ENCODE results near the gene DAP.
"Not testable (repeated sequence)": the region's sequence is repeated elsewhere in the genome, so short reads cannot be mapped to it uniquely, and the experiment has no call there.

DAP gene

DNA sequence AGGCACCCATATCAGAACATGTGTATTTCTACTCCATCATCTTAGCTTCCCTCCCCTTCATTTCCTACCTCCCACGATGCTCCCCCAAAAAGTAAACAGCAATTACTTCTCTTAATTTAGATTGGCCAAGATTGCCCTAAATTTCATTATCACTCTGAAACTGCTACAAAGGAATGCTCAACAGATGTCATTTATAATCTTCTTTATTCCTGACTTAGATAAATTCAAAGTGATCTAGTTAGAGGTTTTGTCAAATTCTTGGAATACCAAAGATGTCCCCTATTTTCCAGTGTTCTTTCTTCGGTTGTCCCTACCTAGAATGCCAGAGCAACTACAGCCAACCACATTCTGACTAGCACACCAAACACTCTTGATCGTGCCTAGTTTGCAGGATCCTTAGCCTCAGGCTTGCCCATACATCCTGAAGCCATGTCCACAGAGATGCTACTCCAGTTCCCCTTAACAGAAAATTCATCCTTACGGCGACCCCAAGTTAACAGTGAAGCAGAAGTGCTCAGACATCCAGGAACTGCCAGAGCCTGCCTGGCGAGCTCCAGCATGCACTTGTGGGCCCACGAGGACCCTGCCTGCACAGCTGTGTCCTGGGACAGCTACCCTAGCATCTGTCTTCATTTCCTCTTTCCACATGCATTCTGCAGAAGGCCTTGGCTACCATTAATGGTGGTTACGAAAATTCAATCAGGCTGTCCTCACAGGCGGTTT, 31.6 kb downstream of the DAP start:
- H3K9ac ChIP-seq (ENCODE audit: low read depth, low read length), result no peak overlapping the region
- no peaks in the 10 kb centered on the region for H3K4me1 ChIP-seq (ENCODE audit: control insufficient read depth, insufficient read depth, low read length)
- no peak overlapping the region for H3K4me3 ChIP-seq (ENCODE audit: low read depth, low read length)
- H3K36me3 ChIP-seq (ENCODE audit: control insufficient read depth, insufficient read depth, low read length), result peaks cover 5% of the 10 kb centered on the region
- H3K9me3 ChIP-seq (ENCODE audit: control insufficient read depth, insufficient read depth, low read length), result no peaks in the 10 kb centered on the region
- no peaks in the 10 kb centered on the region for H3K27me3 ChIP-seq (ENCODE audit: control insufficient read depth, insufficient read depth, low read length)

DNA sequence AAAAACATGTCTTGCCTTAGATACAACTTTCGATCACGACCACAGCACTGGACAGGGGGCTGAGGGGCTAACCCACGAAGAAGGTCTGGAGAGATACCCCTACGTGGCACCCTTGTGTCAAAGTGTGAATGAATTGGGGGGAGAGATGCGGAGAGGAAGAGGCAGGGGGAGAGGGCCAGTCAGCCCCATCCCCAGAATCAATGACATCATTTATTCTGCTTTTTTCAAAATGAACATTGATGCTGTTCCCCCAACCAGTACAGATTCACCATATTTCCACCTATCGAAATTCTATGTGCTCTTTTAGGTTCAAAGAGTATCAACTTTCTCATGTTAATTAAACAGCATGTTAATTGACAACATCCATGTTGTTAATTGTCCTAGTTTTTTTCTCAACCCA, 32.4 kb downstream of the DAP start:
- no peaks in the 10 kb centered on the region for H3K4me1 ChIP-seq (ENCODE audit: control insufficient read depth, insufficient read depth, low read length)

DNA sequence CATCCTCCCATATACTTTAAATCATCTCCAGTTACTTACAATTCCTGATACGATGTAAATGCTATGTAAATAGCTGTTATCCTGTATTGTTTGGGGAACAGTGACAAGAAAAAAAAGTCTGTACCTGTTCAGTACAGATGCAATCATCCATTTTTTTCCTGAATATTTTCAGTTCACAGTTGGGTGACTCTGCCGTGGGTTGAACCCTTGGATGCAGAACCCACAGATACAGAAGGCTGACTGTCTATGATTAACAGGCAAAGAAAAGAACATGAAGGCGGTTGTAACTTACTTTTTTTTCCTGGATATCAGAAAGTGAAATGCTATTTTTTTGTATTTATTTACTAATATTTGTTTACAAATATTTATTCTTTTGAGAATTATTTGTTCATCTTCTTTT, 33.2 kb downstream of the DAP start:
- peaks cover 5% of the 10 kb centered on the region for H3K36me3 ChIP-seq (ENCODE audit: control insufficient read depth, insufficient read depth, low read length)
- no peaks in the 10 kb centered on the region for H3K27me3 ChIP-seq (ENCODE audit: control insufficient read depth, insufficient read depth, low read length)
- H3K9me3 ChIP-seq (ENCODE audit: control insufficient read depth, insufficient read depth, low read length), result no peaks in the 10 kb centered on the region
- H3K4me1 ChIP-seq (ENCODE audit: control insufficient read depth, insufficient read depth, low read length), result no peaks in the 10 kb centered on the region
- H3K4me3 ChIP-seq (ENCODE audit: low read depth, low read length), result no peak overlapping the region
- no peak overlapping the region for H3K9ac ChIP-seq (ENCODE audit: low read depth, low read length)

More for the DNA sequence above, 32.4 kb downstream of the DAP start:
- Histone ChIP-seq H3K9ac (ENCODE audit: low read depth, low read length) (no peak overlapping the region), H3K9me3 (ENCODE audit: control insufficient read depth, insufficient read depth, low read length) (no peaks in the 10 kb centered on the region), H3K27me3 (ENCODE audit: control insufficient read depth, insufficient read depth, low read length) (no peaks in the 10 kb centered on the region), H3K36me3 (ENCODE audit: control insufficient read depth, insufficient read depth, low read length) (peaks cover 5% of the 10 kb centered on the region), H3K4me3 (ENCODE audit: low read depth, low read length) (no peak overlapping the region)

DNA sequence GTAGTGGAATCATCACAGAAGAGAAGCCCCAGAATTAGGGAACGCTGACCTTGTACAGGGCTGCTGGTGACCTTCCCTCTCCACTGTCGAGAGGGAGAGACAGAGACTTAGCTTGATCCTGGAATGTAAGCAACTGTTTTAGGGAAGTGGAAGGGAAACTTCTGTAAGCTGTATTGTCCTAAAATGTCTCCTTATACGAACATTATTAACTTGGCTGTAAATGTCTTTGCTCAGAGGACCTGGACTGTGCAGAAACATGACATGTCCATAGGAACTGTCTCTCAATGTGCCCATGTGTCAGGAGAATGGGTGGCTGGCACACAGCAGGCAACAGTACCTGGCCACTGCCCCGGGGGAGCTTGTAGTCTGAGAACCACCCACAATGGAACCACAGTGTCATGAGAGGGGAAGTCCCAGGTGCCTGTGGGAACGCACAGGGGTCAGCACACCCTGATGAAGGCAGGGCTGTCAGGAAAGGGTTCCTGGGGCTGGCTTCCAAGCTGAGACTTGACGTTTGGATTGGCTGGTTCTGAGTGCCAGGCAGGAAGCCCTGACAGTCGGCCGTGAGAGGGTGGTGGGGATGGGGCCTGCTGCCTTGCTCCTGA, 34.0 kb downstream of the DAP start:
- H3K9me3 ChIP-seq (ENCODE audit: control insufficient read depth, insufficient read depth, low read length), result no peaks in the 10 kb centered on the region
- no peaks in the 10 kb centered on the region for H3K27me3 ChIP-seq (ENCODE audit: control insufficient read depth, insufficient read depth, low read length)
- no peaks in the 10 kb centered on the region for H3K4me1 ChIP-seq (ENCODE audit: control insufficient read depth, insufficient read depth, low read length)
- H3K9ac ChIP-seq (ENCODE audit: low read depth, low read length), result no peak overlapping the region
- peaks cover 5% of the 10 kb centered on the region for H3K36me3 ChIP-seq (ENCODE audit: control insufficient read depth, insufficient read depth, low read length)
- H3K4me3 ChIP-seq (ENCODE audit: low read depth, low read length), result no peak overlapping the region

DNA sequence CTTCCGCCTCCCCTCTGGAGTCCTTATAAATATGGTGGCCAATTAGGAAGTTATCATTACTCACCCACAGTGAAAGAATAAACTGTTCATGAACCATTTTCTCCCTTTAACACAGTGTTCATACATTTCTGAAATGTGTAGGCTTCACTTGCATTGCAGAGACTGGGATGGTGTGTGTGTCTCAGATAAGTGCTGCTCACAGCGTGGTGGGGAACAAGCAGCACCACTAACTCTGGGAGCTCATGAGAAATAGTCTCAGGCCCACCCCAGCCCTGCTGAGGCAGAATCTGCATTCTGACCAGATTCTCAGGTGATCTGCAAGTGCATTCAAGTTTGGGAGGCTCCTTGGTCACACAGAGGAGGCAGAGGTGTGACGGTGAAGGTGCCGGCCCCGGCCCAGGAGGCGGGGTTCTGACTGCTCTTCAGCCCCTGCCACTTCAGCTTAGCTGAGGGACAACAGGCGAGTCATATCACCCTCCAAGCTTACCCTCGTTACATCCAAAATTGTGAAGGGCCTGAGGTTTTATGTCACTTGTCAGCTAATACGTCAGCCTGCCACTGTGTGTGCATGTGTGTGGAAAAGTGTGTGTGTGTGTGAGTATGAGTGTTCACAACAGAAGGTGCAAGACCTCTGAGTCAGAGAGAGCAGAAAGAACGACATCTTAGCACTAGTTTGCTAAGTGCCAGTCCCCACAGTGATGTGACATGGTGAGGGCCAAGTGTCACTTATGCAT, 34.7 kb downstream of the DAP start:
- no peak overlapping the region for H3K9ac ChIP-seq (ENCODE audit: low read depth, low read length)
- no peaks in the 10 kb centered on the region for H3K4me1 ChIP-seq (ENCODE audit: control insufficient read depth, insufficient read depth, low read length)

DNA sequence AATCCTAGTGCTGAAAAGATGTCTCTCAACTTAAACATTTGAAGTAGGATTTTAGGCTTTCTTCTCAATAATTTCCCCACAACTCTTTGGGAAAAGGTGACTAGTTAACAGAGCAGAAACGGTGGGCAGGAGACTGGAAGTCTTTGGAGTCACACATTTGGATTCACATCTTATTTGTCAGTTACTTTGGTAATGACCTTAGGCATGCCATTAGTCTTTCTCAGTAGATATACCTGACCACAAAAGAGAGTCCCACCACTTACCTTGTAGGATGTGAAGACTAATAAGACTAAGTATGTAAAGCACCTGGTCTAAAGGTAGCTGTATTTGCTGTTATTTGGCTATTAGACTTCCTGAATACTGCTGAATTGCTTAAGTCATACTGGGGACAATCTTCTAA, 35.4 kb downstream of the DAP start:
- H3K9ac ChIP-seq (ENCODE audit: low read depth, low read length), result no peak overlapping the region
- no peaks in the 10 kb centered on the region for H3K9me3 ChIP-seq (ENCODE audit: control insufficient read depth, insufficient read depth, low read length)
- no peaks in the 10 kb centered on the region for H3K27me3 ChIP-seq (ENCODE audit: control insufficient read depth, insufficient read depth, low read length)
- H3K36me3 ChIP-seq (ENCODE audit: control insufficient read depth, insufficient read depth, low read length), result peaks cover 5% of the 10 kb centered on the region
- H3K4me3 ChIP-seq (ENCODE audit: low read depth, low read length), result no peak overlapping the region
- no peaks in the 10 kb centered on the region for H3K4me1 ChIP-seq (ENCODE audit: control insufficient read depth, insufficient read depth, low read length)

More for the DNA sequence above, 34.7 kb downstream of the DAP start:
- Histone ChIP-seq H3K36me3 (ENCODE audit: control insufficient read depth, insufficient read depth, low read length) (peaks cover 5% of the 10 kb centered on the region), H3K4me3 (ENCODE audit: low read depth, low read length) (no peak overlapping the region), H3K27me3 (ENCODE audit: control insufficient read depth, insufficient read depth, low read length) (no peaks in the 10 kb centered on the region), H3K9me3 (ENCODE audit: control insufficient read depth, insufficient read depth, low read length) (no peaks in the 10 kb centered on the region)

DNA sequence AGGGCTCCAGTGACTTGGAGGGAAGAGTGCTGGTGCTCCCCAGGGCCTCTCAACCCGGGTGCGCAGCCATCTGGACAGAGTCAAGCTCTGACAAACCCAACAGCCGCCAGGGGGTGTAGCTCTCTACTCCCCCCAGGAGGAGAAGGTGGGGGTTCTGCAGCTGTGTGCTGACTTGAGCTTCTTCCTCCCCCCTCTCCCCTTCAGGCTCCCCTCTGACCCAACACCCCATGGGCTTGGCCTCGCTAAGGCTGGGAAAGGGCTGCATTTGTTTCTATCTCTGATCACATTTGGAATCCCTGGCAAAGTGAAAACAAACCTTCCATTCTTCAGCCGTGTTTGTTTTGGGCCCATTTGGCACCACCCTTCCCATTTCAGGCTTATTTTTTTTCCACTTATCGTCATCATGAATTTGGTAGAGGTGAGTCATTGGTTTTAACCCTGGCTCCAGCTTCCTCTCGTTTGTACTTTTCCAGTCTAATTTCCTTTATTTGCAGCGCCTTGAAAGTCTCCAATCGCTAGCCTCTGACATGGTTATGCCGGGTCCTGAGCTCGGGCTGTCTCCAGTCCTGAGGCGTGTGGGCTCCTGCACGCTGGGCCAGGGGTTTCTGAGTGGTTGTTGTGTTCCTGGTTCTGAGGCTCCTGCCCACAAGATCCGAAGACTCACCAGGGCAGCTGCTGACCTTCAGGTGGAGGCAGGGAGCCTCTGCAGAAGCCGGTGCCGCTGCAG, 36.1 kb downstream of the DAP start:
- Histone ChIP-seq H3K4me1 (ENCODE audit: control insufficient read depth, insufficient read depth, low read length) (no peaks in the 10 kb centered on the region), H3K4me3 (ENCODE audit: low read depth, low read length) (no peak overlapping the region), H3K27me3 (ENCODE audit: control insufficient read depth, insufficient read depth, low read length) (no peaks in the 10 kb centered on the region), H3K9ac (ENCODE audit: low read depth, low read length) (no peak overlapping the region), H3K9me3 (ENCODE audit: control insufficient read depth, insufficient read depth, low read length) (no peaks in the 10 kb centered on the region), H3K36me3 (ENCODE audit: control insufficient read depth, insufficient read depth, low read length) (peaks cover 5% of the 10 kb centered on the region)

DNA sequence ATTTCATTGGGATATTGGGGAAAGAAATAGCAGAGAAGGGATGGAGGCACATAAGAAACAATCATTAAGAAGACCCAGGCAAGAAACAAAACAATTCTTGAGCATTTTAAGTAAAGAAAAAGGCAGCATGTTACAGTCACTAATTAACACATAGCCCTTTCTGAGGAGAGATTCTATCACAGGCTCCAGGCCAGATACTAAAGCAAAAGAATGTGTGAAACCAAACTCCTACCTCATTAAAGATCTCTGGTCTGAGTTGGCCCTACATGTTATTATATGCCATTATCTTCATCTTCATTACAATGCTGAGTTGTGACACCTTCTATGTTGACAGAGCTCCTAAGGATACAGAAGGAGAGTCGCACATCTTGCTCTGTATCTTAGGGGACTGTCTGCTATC, 37.5 kb downstream of the DAP start:
- H3K9me3 ChIP-seq (ENCODE audit: control insufficient read depth, insufficient read depth, low read length), result no peaks in the 10 kb centered on the region
- H3K36me3 ChIP-seq (ENCODE audit: control insufficient read depth, insufficient read depth, low read length), result peaks cover 5% of the 10 kb centered on the region
- no peaks in the 10 kb centered on the region for H3K27me3 ChIP-seq (ENCODE audit: control insufficient read depth, insufficient read depth, low read length)
- no peak overlapping the region for H3K4me3 ChIP-seq (ENCODE audit: low read depth, low read length)
- no peaks in the 10 kb centered on the region for H3K4me1 ChIP-seq (ENCODE audit: control insufficient read depth, insufficient read depth, low read length)
- H3K9ac ChIP-seq (ENCODE audit: low read depth, low read length), result no peak overlapping the region

DNA sequence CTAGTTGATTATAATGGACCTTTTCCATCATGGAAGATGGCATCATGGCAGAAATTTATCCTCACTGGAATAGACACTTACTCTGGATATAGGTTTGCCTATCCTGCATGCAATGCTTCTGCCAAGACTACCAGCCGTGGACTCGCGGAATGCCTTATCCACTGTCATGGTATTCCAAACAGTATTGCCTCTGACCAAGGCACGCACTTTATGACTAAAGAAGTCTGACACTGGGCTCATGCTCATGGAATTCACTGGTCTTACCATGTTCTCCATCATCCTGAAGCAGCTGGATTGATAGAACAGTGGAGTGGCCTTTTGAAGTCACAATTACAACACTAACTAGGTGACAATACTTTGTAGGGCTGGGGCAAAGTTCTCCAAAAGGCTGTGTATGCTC, 40.3 kb downstream of the DAP start:
- not testable (repeated sequence) for H3K9ac ChIP-seq (ENCODE audit: low read depth, low read length); H3K4me3 ChIP-seq (ENCODE audit: low read depth, low read length); H3K4me1 ChIP-seq (ENCODE audit: control insufficient read depth, insufficient read depth, low read length); H3K27me3 ChIP-seq (ENCODE audit: control insufficient read depth, insufficient read depth, low read length); H3K36me3 ChIP-seq (ENCODE audit: control insufficient read depth, insufficient read depth, low read length); H3K9me3 ChIP-seq (ENCODE audit: control insufficient read depth, insufficient read depth, low read length)

DNA sequence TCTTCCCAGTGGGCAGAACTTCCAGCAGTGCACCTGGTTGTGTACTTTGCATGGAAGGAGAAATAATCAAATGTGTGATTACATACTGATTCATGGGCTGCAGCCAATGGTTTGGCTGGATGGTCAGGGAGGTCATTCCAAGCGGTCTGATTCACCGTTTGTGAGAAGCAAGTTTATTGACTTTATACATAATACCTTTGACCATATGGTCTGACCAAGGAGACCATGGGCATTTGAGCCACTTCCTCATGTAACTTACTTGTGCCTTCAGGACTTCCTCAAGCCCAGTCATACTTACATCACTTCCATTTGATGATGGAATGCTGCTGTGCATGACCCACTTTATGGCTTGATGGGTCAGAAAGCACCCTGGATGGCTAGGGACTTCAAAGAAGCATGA, 41.1 kb downstream of the DAP start:
- Histone ChIP-seq H3K9ac (ENCODE audit: low read depth, low read length) (no peak overlapping the region), H3K4me3 (ENCODE audit: low read depth, low read length) (no peak overlapping the region), H3K27me3 (ENCODE audit: control insufficient read depth, insufficient read depth, low read length) (no peaks in the 10 kb centered on the region), H3K9me3 (ENCODE audit: control insufficient read depth, insufficient read depth, low read length) (no peaks in the 10 kb centered on the region), H3K36me3 (ENCODE audit: control insufficient read depth, insufficient read depth, low read length) (peaks cover 3% of the 10 kb centered on the region), H3K4me1 (ENCODE audit: control insufficient read depth, insufficient read depth, low read length) (no peaks in the 10 kb centered on the region)

DNA sequence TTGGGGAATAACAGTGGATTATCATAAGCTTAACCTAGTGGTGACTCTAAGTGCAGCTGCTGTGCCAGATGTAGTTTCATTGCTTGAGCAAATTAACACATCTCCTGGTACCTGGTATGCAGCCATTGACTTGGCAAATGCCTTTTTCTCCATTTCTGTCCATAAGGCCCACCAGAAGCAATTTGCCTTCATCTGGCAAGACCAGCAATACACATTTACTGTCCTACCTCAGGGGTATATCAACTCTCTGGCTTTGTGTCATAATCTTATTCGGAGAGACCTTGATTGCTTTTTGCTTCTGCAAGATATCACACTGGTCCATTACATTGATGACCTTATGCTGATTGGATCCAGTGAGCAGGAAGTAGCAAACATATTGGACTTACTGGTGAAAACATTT, 42.4 kb downstream of the DAP start:
- not testable (repeated sequence) for H3K4me3 ChIP-seq (ENCODE audit: low read depth, low read length); H3K9me3 ChIP-seq (ENCODE audit: control insufficient read depth, insufficient read depth, low read length); H3K9ac ChIP-seq (ENCODE audit: low read depth, low read length); H3K4me1 ChIP-seq (ENCODE audit: control insufficient read depth, insufficient read depth, low read length); H3K36me3 ChIP-seq (ENCODE audit: control insufficient read depth, insufficient read depth, low read length); H3K27me3 ChIP-seq (ENCODE audit: control insufficient read depth, insufficient read depth, low read length)
